ENCODE measurements around the gene ZNF865.

DNA sequence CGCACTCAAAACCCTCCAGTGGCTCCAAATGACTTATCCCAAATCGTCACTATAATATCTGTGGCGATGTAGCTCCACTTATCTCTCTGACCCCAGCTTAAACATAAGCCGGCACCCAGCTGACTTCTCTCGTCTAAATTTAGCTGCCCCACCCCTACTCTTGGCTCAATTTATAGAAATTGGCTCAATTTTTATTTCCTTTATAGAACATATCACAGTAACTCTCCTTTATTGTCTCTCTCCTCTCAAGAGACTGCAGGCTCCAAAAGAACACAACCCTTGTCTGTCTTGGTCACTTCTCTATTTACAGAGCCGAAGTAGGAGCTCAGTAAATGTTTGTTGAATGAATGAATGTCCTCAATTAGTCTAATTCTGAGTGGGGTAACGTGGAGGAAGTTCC, 18.1 kb downstream of the ZNF865 start:
- TF ChIP-seq, protein P1, sequence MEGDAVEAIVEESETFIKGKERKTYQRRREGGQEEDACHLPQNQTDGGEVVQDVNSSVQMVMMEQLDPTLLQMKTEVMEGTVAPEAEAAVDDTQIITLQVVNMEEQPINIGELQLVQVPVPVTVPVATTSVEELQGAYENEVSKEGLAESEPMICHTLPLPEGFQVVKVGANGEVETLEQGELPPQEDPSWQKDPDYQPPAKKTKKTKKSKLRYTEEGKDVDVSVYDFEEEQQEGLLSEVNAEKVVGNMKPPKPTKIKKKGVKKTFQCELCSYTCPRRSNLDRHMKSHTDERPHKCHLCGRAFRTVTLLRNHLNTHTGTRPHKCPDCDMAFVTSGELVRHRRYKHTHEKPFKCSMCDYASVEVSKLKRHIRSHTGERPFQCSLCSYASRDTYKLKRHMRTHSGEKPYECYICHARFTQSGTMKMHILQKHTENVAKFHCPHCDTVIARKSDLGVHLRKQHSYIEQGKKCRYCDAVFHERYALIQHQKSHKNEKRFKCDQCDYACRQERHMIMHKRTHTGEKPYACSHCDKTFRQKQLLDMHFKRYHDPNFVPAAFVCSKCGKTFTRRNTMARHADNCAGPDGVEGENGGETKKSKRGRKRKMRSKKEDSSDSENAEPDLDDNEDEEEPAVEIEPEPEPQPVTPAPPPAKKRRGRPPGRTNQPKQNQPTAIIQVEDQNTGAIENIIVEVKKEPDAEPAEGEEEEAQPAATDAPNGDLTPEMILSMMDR (IDR thresholded peaks at IDR 0.05; ENCODE audit: insufficient read depth, low read depth, low read length) = no peak
- TF ChIP-seq EZH2 (IDR thresholded peaks at IDR 0.05; ENCODE audit: insufficient read depth, low read length) = no peak
